Activated gamma-delta T cell treated with anti-CD3 and anti-CD28 coated beads, Interleukin-2, amount 50 U/mL, for 16 hours (primary cell): ENCODE measurements around the gene PUS10.
"Not testable (repeated sequence)": the region's sequence is repeated elsewhere in the genome, so short reads cannot be mapped to it uniquely, and the experiment has no call there.

Experiments
- DNase-seq: peaks from one replicate; pipeline ENCODE4 v3.0.0-alpha.2; 2020; ENCODE audit warnings: low read depth

The PUS10 gene

DNA sequence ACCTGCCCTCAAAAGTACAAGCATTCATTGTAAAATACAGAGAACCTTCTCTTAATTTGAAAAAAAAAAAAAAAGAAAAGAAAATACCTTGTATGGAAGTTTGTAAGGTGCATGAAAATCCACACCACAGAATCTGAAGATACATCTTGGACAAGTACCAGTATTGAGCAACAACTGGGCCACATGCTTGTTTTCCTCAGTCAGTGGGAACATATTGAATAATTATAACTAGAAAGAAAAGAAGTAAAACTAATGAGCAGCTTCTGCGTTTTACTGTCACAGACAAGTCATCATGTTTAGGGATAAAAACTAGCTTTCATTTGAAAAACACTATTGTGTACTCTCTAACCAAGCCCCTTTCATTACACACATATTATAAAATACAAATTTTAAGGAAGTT is 6.4 kb downstream of the PUS10 start:
- DNase-seq: no peak

DNA sequence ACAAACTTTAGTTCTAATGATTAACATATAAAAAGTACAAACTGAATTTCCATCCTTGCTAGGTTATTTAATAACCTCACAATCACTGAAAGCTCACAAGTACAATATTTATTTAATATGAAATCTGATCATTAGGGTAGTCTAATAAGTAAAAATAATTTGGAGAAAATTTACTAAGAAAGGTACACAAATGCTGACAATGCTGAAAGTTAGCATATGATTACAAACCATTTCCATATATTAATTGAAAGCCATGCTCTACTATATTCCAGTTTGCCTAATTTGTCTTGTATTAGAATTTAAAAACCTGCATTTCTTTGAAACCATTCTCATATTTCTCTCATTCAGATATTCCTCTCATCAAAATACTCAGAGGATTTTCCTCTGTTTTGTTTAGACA is 8.7 kb downstream of the PUS10 start:
- DNase-seq: no peak

DNA sequence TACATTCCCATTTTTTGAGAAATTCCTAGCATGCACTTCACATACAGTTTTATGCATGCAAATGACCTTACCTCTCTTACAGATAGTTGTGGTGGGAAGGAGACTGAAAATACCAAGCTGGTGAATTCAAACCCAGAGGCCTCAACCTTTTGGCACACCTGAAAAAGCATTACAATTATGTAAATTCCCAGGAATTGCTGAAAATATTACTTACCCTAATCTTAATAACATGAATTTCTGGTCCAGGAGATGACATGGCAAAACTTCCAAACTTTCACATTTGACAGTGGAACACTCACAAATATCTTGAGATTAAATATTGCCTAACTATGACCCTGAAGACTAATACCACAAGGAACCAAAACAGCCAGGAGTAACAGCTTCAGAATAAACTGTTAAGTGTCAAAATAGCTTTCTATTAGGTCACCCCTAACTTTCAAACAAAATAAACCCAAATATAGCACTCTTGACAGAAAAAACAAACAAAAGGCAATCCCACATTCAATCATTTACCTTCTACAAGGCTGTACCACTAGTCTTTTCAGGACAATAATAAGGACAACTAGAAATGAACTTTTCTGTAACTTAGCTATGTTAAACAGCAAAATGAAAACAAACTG is 11.5 kb downstream of the PUS10 start:
- DNase-seq: no peak

DNA sequence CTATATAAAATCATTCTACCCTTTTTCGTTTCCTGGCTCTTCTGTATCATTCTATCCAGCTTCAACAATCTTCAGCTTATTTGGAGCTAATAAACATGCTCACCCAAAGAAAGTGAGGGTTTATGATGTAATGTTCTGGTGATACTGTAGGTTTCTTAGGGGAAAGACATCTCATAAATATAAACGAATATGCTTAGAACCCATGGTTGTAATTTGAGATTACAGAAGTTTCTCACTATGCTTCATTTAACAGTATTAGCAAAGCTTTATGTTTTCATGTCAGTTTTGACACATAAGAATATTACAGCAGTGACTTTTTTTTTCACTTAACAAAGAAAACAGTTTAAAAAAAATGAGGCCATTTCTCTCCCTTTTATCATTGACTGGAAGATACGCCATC is 12.3 kb downstream of the PUS10 start:
- DNase-seq: no peak

DNA sequence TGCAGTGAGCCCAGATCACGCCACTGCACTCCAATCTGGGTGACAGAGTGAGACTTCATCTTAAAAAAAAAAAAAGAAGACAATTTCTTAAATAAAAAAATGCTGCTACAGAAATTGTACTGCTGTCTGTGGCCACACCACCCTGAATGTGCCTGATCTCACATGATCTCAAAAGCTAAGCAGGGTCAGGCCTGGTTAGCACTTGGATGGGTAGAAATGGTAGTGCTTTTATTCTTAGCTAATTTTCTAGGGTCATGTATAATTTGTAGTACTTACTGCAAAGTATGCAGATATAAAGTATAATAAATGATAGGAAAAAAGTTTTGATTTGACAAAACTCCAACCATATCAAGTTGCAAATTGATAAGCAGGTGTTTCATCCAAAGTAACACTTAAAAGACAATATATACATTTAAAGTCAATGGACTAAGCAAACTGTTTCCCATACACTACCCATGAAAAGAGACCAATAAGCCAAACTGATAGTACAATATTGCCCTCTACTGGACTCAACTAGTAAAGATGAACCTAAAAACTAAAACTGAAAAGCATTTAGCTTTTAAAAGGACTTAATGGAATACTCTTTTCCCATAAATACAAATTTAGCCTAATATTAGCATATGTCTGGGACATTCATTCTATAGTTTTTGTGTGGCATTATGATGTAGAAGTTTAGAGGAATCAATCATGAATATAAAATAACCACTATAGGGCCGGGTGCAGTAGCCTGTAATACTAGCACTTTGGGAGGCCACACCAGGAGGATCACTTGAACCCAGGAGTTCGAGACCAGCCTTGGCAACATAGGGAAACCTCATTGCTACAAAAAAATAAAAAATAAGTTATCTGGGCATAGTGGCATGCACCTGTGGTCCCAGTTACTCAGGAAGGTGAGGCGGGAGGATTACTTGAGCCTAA is 19.2 kb downstream of the PUS10 start:
- DNase-seq: no peak

DNA sequence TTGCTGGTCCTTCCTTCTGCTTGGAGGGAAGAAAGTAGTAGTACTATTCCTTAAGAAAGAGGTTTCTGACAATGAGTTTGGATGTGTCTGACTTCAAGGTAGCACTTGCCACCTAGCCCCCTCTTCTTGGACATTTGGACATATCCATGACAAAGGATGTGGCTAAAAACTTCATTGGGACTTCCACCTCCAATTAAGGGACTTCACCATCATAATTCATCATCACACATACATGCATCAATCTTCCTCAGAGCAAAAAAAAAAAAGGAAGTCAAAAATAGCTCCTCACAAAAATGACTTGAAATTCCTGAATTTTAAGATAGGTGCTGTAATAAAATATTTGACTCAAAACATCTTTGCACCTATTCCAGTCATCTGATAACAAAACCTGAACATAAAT is 23.9 kb downstream of the PUS10 start:
- DNase-seq: no peak

DNA sequence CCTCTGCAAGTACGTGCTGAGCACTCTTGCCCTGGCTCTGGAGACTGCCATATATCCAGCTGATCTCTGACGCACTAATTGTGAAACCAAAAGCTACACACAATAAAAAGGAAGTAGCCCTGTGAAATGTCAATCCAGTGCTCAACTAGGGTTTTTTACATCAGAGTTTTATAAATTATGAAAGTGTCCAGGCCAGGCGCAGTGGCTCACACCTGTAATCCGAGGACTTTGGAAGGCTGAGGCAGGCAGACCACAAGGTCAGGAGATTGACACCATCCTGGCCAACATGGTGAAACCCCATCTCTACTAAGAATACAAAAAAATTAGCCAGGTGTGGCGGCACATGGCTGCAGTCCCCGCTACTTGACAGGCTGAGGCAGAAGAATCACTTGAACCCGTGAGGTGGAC is 25.1 kb downstream of the PUS10 start:
- DNase-seq: no peak

DNA sequence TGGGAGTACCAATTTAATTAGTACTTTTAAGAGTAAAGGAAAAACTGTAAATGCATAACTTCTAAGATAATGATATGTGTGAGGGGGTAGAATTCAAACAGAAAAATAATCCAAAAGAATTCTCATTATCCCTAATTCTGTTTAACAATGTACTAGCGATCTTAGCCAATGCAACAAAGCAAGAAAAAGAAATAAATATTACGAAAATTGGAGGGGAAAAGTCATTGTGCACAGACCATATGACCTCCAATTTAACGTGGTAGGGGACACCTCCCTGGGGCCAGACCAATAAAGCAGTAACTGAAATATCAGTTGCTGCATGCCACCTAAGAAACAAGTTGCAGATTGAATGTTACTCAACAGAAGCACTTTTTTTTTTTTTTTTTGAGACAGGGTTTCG is 26.4 kb downstream of the PUS10 start:
- no peak for DNase-seq

DNA sequence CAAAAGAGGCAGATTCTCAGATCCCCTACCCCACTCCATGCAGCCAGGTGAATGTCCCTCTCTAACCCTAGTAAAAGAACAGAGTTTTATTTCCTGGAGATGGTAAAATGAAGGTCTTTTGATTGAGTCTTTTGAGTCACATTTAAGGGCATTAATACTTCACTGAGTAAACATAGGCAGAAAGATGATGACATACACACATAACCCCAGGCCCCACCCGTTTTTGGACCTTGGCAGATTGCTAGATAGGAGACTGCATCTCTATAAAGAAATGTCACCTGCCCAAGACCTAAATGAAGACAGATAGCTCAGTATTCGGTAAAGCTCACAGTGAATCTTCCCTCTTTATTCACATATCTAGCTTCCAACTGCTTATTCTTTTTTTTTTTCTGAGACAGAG is 28.8 kb downstream of the PUS10 start:
- no peak for DNase-seq

DNA sequence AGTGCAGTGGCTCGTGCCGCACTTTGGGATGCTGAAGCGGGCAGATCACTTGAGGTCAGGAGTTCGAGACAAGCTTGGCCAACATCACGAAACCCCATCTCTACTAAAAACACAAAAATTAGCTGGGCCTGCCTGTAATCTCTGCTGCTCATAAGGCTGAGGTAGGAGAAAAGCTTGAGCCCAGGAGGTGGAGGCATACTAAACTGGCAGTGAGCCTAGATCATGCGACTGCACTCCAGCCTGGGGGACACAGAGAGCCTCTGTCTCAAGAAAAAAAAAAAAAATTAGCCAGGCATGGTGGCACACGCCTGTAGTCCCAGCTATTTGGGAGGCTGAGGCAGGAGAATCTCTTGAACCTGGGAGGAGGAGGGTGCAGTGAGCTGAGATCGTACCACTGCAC is 30.4 kb downstream of the PUS10 start:
- not testable (repeated sequence) for DNase-seq

DNA sequence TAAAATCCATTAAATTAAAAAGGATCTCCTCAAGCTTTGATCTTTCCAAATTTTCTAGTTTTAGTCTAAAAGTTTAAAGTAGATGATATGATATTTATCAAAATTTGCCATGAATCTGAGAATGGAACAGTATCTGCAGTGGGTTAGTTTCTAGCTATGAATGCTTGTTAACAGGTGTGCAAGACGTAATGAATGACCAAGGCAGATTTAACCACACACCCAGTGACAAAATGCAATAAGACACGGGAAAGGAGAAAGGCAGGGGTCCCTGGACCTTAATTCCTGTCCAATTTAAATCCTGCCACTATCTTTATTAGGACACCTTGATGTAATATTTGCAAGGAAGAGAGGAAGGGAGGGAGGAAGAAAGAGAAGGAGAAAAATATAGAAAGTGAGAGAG is 31.0 kb downstream of the PUS10 start:
- DNase-seq: no peak

DNA sequence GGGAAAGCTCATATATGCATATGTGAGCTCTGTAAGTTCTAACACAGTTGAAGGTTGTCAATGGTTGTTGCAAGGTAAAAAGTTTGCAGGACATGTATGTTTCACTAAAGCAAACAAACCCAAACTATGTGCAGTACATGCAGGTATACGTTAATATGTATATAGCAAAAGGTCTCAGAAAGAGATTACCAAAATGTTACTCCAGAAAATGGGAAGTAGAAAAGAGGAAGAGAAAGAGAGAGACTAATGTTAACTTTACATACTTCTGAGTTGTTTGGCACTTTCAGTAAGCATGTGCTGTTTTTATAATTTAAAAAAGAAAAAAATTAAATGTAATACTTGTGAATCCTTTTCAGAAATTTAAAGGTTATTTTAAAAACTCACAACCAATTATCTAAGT is 33.3 kb downstream of the PUS10 start:
- DNase-seq: no peak

DNA sequence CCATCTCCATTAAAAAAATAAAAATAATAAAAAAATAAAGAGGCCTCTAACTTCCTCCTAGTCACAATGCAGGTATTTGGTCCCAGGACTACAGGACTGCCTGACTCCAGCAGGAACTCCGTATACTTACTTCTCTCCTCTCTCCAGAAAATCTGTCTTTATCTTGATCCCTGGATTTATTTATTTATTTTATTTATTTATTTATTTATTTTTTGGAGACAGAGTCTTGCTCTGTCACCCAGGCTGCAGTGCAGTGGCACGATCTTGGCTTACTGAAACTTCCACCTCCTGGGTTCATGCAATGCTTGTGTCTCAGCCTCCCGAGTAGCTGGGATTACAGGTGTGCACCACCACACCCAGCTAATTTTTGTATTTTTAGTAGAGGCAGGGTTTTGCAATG is 36.0 kb downstream of the PUS10 start:
- DNase-seq: not testable (repeated sequence)

DNA sequence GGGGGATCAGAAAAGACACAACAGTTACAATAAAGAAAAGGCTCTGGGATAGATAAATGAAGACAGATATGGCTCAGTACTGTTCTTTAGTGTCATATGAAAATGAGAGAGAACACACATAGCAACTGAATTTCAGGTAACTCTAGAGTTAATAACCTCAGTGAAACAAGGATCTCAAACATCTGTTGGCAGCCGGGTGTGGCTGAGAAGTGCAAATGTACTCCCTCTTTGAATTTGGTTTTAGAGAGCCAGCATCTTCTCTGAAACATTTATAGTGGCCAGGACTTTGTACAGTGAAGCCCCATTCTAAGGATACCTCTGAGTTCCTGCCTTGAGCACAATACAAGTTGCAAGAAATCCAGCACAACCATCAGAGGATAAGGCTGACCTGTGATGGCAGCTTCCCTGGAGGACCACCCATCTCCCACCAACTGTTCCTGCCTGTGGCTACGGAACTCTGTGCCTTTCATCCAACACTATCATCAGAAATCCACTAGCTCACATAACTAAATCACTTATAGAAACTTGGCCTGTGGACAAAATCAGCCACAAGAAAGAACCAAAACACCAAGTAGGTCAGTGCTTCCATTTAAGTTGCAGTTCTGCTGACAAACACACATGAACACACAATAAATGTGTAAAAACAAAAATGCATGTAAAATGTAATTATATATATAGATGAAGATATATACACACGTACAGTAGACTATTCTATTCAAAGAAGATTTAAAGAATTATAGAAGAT is 37.8 kb downstream of the PUS10 start:
- no peak for DNase-seq

DNA sequence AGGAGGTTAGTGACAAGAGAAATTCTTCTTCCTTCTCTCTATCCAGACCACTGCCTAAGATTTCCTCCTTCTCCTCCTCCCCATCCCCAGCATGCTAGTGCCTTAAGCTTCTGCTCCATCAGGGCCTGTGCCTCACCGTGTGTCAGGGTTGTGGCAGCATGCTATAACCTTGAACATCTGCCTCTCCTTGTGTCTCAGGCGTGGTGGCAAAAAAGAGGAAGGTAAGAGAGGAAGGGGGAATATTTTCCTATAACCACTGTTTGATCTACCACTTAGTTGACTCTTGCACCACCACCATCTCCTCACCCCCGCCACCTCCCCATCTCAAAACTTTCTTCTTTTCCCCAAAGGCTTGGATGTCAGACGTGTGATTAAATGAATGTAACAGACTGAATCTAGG is 38.8 kb downstream of the PUS10 start:
- DNase-seq: no peak

DNA sequence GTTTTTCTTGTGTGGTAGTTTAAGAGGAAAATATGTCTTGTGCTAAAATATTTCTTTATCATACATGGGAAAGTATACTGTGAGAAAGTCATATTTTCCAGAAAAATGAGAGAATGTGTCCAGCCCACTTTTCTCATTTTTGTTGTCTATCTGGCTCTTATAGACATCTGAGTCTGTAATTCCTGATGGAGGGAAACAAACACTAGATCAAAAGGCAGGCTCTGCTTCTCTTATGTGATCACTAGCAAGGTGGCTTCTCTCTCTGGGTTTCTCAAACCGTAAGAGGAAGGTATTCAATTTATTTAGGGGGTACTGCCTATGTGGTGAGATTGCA is 40.5 kb downstream of the PUS10 start:
- no peak for DNase-seq

DNA sequence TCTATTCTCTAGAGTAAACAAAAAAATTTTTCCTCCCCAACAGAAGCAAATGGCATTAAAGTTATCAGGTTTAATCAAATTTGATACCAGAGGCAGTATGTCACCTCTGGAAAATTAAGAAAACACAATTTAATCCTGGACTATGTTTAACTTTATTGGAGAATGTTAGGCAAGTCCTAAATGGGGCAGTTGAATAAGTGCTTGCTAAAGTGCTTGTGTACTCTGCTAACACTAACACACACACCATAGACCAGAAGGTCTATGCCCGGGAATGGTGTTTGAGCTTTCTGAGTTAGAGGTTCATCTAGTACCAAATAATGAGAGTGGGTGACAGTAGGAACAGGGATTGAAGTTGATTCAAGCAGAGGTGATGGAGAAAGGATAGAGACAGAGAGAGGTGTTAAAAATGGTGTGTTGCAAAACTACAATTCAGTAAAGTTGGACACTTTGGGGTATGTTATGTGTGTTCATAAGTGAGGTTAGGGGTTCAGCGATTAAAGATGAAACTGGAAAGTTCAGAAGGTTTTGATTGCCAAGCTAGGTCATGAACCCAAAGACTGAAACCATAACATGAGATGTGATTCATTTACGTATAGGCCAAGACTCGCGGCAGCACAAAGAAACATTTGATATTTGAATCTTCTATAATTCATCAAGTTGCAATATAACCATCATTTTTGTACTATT is 41.0 kb downstream of the PUS10 start:
- no peak for DNase-seq

DNA sequence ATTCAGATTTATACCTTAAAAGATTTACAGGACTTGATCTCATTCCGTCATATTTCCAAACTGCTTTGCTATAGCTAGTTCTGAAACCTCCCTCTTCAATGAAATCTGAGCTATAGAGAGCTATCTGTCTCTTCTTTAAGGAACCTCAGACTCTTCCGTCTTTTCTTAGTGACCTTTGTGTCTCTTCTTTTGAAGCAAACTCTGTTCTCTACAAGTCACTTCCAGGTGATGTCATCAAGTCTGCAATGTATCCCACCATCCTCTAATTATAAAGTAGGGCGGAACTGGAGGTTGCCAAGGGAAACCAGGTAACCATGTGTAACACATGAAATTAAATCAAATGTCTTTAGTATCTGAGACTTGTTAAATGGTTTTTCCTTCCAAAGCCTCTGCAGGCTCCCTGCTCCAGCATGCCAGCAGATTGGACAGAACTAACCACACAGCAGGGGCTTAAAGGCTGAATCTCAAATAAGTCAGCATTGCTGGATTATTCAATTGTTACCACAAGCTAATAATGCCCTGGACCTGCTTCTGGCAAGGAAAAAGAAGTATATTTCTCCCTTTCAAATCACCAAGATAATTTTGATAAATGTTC is 41.7 kb downstream of the PUS10 start:
- DNase-seq: no peak

DNA sequence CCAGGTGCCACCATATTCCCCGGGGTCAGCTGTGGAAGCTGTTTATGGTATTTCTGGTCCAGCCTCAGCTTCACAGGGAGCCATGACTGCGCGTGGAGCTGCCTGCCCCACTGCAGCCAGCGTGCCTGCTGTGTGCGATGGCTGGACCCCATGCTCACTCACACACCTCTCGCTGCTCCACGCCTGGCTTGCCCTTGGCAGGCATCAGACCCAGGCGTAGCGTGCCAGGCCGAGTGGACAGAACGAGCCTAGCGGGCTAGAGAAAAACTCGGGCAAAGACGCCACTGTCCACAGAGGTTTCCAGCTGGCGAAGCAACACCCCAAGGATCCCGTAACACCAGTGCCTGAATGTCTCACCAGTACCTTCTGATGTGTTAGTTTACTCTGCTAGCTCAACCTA is 43.4 kb downstream of the PUS10 start:
- no peak for DNase-seq

DNA sequence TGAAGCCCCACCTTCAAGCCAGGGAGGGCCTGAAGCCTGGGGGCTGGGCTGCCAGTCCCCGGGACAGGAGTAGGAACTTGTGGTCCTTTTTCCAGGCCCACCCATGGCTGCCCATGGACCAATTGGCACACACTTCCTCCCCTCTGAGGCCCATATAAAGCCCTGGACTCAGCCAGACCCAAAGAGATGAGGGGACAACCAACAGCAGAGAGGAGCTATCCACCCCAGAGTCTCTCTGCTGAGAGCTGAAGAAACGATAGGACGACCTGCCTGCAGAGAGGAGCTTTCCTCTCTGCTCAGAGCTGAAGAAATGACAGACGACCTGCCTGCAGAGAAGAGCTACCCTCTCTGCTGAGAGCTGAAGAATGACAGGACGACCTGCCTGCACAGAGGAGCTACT is 44.4 kb downstream of the PUS10 start:
- DNase-seq: no peak

DNA sequence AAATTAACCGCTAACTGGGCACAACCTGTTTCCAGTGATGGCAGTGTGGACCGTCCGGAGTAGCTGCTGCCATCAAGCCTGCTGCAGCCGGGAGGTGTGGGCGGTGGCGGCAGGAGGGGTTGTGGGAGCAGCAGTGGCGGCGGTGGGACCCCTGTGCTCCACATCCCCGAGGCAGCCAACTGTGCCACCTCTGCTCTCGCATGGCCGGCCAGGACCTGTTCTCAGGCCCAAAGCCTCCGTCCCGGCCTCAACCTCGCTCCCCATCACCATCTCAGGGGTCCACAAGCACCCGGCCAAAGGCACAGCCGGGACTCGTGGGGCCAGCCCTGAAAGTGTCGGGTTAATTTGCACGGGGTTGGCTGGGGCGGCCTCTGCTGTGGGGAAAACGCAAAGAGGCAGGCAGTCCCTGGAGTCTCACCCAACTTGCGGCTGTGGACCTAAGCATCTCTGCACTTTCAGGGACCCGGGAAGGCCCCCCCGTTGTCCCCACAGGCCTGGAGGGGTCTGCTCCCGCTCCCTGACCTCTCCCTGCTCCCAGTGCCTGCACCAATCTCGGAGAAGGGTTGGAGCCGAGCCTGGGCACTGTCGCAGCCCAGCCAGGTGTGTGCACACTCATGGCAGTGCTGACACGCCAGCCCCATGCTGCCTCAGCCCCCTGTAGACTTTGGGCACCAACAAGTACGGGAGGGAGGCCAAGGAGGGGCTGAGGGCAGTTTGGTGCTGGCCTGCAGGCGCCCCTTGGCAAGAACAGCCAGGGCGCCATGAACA is 45.0 kb downstream of the PUS10 start:
- no peak for DNase-seq
